Jurkat, Clone E6-1 (cell line): ENCODE results near the gene ARMC2.
A peak's percentile ranks its signal among the peaks of the same experiment; 100 is the strongest.

Source experiments
- DNase-seq: peaks from one replicate; pipeline ENCODE4 v3.0.0-alpha.2; 2011; ENCODE audit warnings: low read depth, low spot score
- H3K4me3 ChIP-seq: 2 replicates; pipeline ENCODE4 v1.5.1; 2011; ENCODE audit warnings: mild to moderate bottlenecking, low read length, control low read depth, moderate library complexity

Gene ARMC2

DNA sequence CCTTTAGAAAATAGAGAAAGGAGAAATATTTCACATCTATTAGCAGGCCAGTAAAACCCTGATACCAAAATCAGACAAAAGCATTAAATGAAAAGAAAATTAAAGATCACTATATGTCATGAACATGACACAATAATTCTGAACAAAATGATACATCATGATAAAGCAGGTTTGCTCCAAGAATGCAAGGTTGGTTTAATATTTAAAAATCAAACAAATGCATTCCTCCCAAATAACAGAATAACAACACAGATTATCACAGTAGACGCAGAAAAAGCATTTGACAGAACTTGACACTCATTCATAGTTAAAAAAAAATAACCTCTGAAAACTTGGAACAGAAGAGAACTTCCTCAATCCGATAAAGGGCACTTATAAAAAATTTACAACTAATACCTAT, 22.9 kb upstream of the ARMC2 start:
- DNase-seq, result no peak
- no peak overlapping the region for H3K4me3 ChIP-seq

DNA sequence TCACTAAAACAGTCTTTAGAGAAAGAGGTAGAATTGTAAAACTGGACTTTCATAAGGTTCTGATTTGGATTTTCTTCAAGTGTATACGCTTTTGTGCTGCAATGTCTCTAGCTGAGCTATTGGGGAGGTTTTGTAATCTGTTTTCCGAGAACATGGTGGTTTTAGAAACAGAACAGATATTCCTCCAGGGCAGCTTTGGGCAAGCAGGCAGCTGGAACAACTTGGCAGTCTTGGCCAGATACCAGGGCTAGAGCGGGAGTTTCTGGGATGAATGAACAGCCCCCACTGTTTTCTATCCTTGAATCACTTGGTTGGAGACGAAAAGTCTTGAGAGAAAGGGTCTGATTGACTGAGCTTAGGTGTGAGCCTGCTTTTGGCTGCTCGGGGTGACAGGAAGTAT, 17.1 kb upstream of the ARMC2 start:
- H3K4me3 ChIP-seq, result no peak overlapping the region
- DNase-seq, result no peak

DNA sequence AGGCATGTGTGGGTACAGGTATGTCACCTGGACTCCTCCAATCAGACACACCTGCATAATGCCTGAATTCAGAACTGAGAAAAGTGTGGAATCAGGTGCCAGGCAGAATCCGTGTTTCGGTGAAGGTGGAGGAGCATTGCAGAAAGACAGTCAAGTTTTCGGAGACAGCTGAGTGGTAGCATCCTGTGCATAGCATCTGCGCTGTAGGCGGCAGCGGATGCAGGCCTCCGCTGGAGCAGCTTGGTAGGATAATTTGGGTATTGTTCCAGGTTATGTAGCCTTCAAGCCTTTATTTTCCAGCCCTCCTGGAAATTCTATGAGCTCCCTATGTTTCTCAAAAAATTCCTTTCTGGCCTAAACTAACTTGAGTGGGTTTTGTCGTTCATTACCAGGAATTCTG, 15.5 kb upstream of the ARMC2 start:
- no peak for DNase-seq
- H3K4me3 ChIP-seq, result no peak overlapping the region

DNA sequence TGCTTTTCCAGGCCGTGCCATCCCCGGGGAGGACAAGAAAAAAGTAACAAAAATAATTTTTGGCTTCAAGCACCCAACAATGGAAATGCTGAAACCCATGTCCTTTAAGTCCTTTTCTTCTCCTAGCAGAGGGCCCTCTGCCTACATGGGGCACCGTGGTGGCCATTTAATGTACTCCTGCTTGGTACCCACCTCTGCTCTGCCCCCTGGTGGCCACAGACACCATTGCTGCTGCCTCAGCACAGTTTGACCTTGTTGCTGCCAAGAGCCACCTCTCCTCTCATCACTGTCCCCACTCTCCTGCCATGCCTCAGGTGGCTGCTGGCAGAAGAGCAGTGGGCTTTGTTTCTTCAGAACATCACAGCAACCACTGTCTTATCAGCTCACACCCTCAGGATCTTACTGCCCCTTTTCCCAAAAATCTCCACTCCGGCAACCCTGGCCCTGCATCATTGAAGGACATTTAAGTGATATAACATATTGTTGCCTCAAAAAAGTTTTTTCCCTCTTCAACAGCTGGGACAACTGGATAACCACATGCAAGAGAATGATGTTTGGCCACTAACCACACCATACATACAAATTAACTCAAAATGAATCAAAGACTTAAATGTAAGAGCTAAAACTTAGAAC, 12.9 kb upstream of the ARMC2 start:
- H3K4me3 ChIP-seq, result no peak overlapping the region
- DNase-seq, result peak; percentile 81

DNA sequence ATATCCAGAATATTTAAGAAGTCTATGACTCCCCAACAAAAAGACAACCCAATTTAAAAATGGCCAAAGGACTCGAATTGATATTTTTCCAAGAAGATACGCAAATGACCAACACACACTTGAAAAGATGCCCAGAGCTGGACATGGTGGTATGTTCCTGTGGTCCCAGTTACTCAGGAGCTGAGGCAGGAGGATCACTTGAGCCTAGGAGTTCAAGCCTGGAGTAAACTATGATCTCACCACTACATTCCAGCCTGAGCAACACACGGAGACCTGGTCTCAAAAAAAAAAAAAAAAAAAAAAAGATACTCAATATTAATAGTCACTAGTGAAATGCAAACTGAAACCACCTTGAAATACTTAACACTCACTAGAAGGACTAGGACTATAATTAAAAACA, 12.2 kb upstream of the ARMC2 start:
- no peak overlapping the region for H3K4me3 ChIP-seq
- DNase-seq, result no peak

DNA sequence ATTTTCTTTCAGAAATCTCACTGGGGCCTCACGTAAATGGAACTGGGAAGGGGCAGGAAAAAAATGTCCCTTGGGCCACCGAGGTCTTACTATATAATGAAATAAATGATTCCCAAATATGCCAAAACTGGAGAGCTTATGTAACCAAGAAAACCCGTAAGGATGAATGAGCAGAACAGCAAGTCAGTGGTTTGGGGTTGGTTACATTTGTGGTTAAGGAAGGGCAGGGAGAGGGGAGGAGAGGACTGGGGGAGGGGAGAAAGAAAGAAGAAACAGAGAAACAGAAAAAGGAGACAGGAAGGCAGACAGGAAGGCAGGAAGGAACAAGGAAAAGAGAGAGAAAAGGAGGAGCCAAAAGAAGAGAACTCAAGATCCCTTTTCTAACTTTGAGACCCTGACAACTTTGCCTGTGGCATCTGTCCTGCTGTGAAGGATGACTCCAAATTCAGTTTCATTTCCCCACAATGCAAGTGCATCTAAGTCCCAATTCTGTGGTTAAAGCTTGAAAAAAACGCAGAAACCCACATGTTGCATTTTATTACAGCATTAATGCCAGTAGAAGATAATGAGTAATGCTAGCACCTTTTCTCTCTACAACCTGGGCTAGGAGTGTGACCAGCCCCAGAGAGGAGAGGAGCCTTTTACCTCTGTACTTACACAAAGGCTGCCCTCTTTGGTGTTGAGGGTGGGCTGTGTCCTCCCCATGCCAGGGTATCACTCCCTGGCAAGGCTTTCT, 10.8 kb upstream of the ARMC2 start:
- H3K4me3 ChIP-seq, result no peak overlapping the region
- DNase-seq, result peak; percentile 59

DNA sequence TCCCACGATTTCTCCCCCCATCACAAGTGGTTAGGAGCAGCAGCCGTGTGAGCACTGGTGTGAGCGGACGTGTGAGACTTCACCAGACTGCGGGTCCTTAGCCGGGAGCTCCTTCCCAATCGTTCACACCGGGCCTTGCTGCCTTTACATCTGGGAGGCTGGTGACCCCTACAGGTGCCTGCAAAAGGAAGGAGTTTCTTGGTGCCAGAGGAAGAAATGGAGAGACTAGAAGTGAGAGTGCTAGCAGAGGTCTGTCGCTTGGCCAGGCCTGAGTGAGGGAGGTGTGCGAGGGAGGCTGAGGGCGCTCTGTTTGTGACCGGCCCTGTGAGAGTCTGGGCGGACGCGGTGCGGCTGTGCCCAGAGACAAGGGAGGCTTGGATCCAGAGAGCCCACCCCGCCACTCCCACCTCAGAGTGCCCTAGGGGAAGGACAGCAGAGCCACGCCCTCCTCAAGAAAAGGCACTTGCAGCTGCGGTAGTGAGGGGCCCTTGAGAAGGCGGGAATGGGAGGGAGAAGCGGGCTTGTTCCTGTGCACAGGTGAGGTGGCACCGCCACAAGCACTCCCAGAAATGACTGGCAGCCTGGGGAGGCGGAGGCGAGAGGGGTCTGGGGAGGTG, 10.0 kb upstream of the ARMC2 start:
- H3K4me3 ChIP-seq, result no peak overlapping the region
- no peak for DNase-seq

DNA sequence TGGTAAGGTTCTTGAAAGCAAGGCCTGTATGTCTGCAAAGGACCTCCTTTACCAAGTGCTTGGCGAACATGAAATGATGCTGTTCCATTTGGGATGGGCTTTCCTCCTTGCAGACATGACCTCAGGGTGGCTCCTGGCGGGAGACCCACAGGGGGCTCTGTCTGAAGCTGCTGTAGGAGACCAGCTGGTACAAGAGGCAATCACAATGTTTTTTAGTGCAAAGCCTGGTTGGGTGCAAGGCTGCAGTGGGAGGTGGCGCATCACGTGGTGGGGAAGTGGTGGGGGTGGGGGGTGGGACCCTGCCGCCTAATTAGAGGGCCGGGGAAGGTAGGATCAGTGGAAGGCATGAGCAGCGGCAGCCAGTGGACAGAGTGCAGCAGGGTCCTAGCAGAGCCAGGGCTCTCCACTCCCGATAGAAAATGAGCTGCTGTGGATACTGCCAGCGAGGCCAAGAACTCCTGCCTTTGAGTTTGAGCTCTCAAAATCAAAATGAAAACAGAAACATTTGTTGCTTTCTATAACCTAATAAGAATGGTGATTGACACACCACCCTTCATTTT, 9.1 kb upstream of the ARMC2 start:
- DNase-seq, result no peak
- H3K4me3 ChIP-seq, result no peak overlapping the region

DNA sequence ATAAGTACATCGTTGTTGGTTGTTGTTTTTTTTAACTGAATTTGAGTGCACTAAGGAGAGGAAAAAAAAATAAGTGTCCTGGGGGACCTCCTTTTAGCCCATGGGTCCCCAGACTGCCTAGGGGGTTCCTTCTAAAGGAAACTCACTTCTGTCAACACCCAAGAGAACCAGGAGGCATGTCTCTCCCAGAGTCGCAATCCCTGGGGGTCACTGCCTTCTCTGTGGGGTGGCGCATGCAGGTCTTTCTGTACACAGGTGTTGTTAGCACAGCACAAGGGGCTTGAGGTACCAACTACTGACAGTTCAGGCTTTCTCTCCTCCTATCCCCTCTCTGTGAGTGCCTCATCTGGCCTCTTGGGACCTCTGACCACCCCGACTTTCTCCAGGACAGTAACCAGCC, 7.3 kb upstream of the ARMC2 start:
- DNase-seq, result no peak
- H3K4me3 ChIP-seq, result no peak overlapping the region

DNA sequence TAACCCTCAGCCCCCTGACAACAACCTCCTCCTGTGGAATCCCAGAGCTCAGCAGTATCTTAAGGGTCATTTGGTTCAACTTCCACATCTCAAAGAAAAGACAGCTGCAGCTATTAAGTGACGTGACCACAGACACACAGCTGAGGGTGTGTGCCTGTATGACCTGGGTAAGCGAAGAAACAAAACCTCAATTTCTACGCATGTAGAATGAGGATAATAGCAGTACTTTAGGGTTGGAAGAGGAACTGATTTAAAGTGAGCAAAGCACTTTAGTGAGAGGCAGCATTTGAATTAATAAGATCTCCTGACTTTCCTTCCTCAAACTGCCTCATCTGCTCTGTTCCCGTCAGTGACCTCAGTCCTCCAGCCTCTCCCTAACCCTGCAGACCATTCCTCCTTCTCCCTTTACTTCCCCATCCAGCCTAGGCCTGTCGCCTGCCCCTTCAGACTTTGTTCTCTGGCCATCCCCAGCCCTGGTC, 6.8 kb upstream of the ARMC2 start:
- H3K4me3 ChIP-seq, result no peak overlapping the region
- DNase-seq, result no peak

DNA sequence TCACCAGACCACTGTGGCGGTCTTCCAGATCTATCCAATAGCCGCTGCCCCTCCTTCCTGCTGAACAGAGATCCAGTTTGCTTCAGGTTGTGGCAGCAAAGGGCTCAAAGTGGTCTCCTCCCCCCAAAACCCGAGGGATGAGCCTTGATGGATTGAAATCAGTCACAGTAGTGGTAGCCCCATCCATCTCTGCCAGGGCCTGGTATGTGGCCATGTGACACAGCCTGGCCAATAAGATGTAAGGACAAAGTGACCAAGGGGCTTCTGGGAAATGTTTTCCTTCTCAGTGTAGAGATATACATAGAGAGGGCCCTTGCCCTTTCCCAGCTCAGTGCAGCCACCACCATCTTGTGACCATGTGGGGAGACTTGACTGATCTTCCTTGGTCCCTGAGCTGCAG, 4.1 kb upstream of the ARMC2 start:
- H3K4me3 ChIP-seq, result no peak overlapping the region
- DNase-seq, result no peak

DNA sequence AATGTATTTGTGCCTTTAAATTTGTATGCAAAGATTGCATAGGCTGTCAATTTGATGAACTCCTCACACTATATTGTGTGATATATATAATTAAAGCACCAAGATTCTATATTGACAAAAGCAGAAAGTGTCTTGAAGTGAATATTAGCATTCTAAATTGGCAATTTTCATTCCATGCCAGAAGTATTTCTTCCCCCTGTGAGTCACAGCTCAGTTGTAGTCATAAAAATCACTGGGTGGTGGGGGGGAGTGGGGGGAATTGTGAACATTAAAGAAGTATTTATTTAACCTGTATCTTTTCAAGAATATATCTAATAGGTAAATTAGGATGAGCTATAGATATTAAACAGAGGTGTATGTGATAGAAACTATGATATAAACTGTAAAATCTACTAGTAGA, 3.1 kb upstream of the ARMC2 start:
- DNase-seq, result no peak
- no peak overlapping the region for H3K4me3 ChIP-seq

DNA sequence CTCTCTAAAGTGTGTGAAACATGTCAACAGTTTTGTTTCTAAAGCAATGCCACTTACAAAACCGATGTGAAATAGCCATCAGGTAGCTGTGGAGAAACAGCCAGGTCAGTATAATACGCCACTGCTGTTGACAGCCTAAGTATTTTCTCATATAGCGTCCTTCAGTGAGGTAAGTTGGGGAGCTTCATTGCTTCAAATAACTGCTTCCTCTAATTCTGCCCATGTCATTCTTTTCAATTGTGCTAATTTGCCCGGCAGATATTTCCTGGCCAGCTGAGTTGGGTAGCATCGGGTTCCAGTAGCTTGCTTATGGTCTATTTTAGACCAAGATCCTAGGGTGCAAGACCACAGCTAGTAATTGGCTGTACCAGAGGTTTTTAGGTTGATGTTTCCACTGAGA, 2.1 kb upstream of the ARMC2 start:
- DNase-seq, result no peak
- no peak overlapping the region for H3K4me3 ChIP-seq

DNA sequence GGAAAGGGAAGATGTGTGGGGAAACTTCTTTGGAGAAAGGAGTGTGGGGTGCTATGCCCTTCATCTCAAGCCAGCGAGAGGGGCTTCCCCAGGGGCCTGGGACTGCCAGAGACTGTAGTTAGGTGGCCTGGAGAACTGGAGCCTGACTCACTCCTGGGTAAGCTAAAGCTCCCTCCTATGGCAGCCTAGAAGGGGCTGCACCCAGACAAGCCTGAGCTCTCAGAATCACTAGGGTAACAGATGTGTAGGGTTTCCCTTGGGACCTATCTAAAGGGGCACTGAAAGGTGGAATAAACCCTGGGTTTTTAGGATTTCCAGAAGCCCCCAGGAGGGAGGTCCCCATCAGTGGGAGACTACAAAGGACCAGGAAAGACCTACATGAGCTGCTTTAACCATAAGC, 1.6 kb upstream of the ARMC2 start:
- no peak overlapping the region for H3K4me3 ChIP-seq
- DNase-seq, result no peak

DNA sequence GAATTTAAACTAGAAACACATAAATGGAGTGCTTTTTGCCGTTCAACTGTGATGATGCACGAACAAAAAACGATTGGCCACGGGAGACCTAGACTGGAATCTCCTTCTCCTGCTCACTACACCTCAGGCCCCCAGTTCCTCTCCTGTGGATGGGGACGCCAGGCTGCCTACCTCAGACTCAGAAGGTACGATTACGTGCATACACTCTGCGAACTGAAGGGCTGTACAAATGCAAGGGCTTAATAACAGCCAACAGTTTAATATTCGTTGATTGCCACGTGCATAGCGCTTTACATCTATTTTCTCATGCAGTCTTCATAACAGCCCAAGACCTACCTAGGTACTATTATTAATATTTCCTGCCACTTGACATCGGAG, 495 bp upstream of the ARMC2 start:
- H3K4me3 ChIP-seq, result peak overlapping the region; percentile 75
- no peak for DNase-seq

DNA sequence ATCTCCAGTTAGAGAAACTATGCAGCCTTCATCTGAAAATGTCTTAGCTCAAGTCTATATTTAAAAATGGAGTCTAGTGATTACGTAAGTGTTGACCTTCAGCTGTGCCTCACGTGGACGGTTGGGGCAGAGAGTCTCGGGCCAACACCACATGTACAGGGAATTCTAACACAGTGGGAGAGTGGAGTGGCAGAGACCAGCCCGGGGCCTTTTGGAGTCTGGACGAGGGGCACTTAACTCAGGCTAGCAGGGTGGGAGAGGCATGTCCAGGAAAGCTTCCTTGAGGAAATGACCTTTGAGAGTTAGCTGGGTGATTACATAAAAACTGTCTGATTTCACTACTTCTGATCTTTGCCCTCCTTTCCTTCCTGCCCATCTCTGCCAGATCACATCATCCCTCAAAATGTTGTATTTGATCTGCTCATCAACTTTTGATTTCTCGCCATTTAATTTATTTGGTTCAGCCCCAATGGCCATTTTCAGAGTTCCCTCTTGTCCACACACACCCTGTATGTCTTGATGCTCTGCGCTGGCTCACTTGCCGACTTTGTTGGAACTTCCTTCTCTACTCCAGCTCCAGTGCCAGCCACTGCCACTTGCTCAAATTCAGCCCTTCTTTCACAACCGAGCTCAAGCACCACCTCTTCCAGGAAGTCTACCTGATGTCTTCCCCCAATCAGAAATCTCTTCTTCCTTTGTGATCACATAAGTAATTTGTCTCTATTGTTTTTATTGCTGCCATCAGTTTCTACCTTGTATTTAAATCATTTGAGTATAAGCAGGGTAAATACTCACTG, 2.6 kb downstream of the ARMC2 start:
- no peak overlapping the region for H3K4me3 ChIP-seq
- no peak for DNase-seq

DNA sequence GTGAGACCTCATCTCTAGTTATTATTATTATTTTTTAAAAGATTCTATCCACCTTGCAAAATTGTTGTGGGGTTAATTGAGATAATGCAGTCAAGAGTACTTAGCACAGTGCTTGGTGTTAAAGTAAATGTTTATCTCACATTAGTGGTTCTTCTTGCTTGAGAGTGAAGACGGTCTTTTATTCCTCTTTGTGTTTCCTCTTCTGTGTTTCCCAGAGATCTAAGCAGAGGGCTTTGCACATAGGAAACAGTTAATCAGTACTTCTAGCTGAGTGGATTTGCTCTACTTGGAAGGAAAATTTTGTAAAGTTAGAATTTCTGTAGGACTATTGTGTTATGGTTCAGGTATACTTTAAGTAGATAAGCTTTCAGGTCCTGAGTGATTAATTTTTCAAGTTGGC, 3.5 kb downstream of the ARMC2 start:
- H3K4me3 ChIP-seq, result no peak overlapping the region
- no peak for DNase-seq

DNA sequence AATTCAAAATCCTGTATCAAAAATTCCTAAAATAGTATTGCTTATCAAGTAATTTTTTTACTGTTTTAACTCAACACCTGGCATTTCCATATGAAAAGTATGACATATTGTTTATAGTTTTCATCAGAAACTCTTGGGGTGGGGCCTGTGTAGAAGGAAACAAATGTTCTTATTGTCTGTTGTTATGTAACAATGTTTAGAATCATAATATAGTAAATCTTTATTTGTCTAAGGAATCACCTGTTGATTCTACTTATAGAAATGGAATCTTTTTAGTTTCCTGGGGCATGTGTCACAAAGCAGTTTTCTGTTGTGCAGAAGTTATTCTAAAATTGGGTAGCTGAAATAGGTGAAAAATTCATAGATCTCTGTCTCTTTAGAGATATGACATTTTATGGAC, 4.9 kb downstream of the ARMC2 start:
- H3K4me3 ChIP-seq, result no peak overlapping the region
- DNase-seq, result no peak

DNA sequence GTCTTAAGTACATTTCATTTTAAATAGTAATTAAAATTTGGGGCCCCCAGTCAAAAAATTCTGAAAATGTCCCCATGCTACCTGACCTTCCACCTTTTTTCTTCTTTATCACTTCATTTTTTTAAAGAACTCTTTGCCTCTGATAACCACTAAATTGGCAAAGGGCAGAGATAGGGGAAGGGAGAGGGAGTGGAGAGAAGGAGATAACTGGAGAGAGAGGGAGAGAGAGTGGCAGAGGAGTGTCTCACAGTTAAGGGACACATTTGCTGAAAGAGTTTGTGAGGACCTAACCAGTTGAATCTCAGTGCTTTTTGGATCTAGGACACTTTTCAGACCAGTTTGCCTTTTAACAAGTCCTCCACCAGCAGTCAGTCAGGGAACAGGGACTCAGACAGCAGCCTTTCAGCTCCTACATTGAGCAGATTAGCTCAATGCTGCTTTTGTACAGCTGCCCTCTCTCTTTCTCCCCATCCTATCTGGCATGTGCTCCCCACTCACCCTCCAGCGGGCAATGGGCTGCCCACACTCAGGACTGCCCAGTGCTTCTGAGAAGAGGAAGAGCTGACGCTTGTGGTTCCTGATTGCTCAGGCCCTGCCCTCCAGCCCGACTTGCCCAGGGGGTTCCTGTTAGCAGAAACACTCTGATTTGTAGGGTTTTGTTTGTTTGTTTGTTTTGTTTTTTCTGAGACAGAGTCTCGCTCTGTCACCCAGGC, 14.4 kb downstream of the ARMC2 start:
- no peak for DNase-seq
- H3K4me3 ChIP-seq, result no peak overlapping the region
